GM20431 (cell line): Measurements from ENCODE around the gene C16orf78.
"Not testable (repeated sequence)": the region's sequence is repeated elsewhere in the genome, so short reads cannot be mapped to it uniquely, and the experiment has no call there.

Experiments used
- in situ Hi-C: fragments of 300-500 bp; cut with MseI, MboI; formaldehyde crosslinking; loops from one replicate; pipeline ENCODE4 v1.15.0; 2020; ENCODE audit warnings: low sequenced_read_pairs; ENCODE audit not compliant: unreplicated experiment

Gene C16orf78

GRCh38 chr16:49348408-49349176 is 25.0 kb upstream of the C16orf78 start:
- in situ Hi-C loops: loop anchor here (10.0 kb wide), 1 partner anchor 664 kb away; no protein-coding TSS in a partner anchor

- in situ Hi-C loops: loop anchor here (10.0 kb wide), 1 partner anchor 665 kb away; no protein-coding TSS in a partner anchor
These were observed 24.0 kb upstream of the C16orf78 start for GRCh38 chr16:49349446-49350168.

- in situ Hi-C loops: no loop called here
These were observed 23.1 kb upstream of the C16orf78 start for GRCh38 chr16:49350265-49351095.

- in situ Hi-C loops: no loop called here
These were observed 22.5 kb upstream of the C16orf78 start for GRCh38 chr16:49351096-49351487.

GRCh38 chr16:49352892-49353291 is 20.7 kb upstream of the C16orf78 start:
- in situ Hi-C loops: no loop called here

- in situ Hi-C loops: no loop called here
These were observed 19.9 kb upstream of the C16orf78 start for GRCh38 chr16:49353680-49354079.

- in situ Hi-C loops: no loop called here
These were observed 19.5 kb upstream of the C16orf78 start for GRCh38 chr16:49354101-49354500.

- in situ Hi-C loops: no loop called here
These were observed 18.6 kb upstream of the C16orf78 start for GRCh38 chr16:49354991-49355390.

GRCh38 chr16:49355933-49356665 is 17.5 kb upstream of the C16orf78 start:
- in situ Hi-C loops: no loop called here

GRCh38 chr16:49356728-49357488 is 16.7 kb upstream of the C16orf78 start:
- in situ Hi-C loops: no loop called here

- in situ Hi-C loops: no loop called here
These were observed 14.0 kb upstream of the C16orf78 start for GRCh38 chr16:49359591-49359990.

- in situ Hi-C loops: not testable (repeated sequence)
These were observed 11.9 kb upstream of the C16orf78 start for GRCh38 chr16:49361731-49362130.

- in situ Hi-C loops: no loop called here
These were observed 11.4 kb upstream of the C16orf78 start for GRCh38 chr16:49362230-49362629.

GRCh38 chr16:49365711-49366509 is 7.7 kb upstream of the C16orf78 start:
- in situ Hi-C loops: no loop called here

- in situ Hi-C loops: no loop called here
These were observed 6.9 kb upstream of the C16orf78 start for GRCh38 chr16:49366669-49367068.

- in situ Hi-C loops: no loop called here
These were observed 3.7 kb upstream of the C16orf78 start for GRCh38 chr16:49369651-49370611.

- in situ Hi-C loops: no loop called here
These were observed 2.6 kb downstream of the C16orf78 start for GRCh38 chr16:49376206-49376605.
